DOHH2 (cell line): Measurements from ENCODE around the gene CACNG8.

ENCODE experiments used
- H3F3A ChIP-seq: fragments of 200-600 bp; sonication (generic), shearing (Covaris generic); 2 replicates; pipeline ENCODE4 v1.6.0; 2016; ENCODE audit warnings: antibody characterized with exemption, mild to moderate bottlenecking; ENCODE audit not compliant: control insufficient read depth, insufficient read depth
- H3K27ac ChIP-seq: fragments of 200-600 bp; sonication (generic); 2 replicates; pipeline ENCODE4 v1.5.1; 2014; ENCODE audit warnings: low read depth, mild to moderate bottlenecking, low read length, moderate library complexity
- H3K27me3 ChIP-seq: fragments of 200-600 bp; sonication (generic); 2 replicates; pipeline ENCODE4 v1.6.1; 2014; ENCODE audit warnings: mild to moderate bottlenecking, low read length, mixed read lengths; ENCODE audit not compliant: control insufficient read depth
- H3K36me3 ChIP-seq: fragments of 200-600 bp; sonication (generic); 2 replicates; pipeline ENCODE4 v1.6.1; 2014; ENCODE audit warnings: mild to moderate bottlenecking, low read length, moderate library complexity, mixed read lengths; ENCODE audit not compliant: control insufficient read depth
- H3K4me1 ChIP-seq: fragments of 200-600 bp; sonication (generic); 2 replicates; pipeline ENCODE4 v1.6.1; 2014; ENCODE audit warnings: mild to moderate bottlenecking, low read length, mixed read lengths; ENCODE audit not compliant: control insufficient read depth
- H3K4me2 ChIP-seq: fragments of 200-600 bp; sonication (generic); 2 replicates; pipeline ENCODE4 v1.6.0; 2014; ENCODE audit warnings: mild to moderate bottlenecking, low read length, moderate library complexity
- H3K4me3 ChIP-seq: fragments of 200-600 bp; sonication (generic); 2 replicates; pipeline ENCODE4 v1.5.1; 2014; ENCODE audit warnings: mild to moderate bottlenecking, low read length, mixed read lengths
- H3K79me2 ChIP-seq: fragments of 200-600 bp; sonication (generic); 2 replicates; pipeline ENCODE4 v1.6.1; 2014; ENCODE audit warnings: mild to moderate bottlenecking, low read length, mixed read lengths; ENCODE audit not compliant: control insufficient read depth
- H3K9me2 ChIP-seq: fragments of 200-600 bp; sonication (generic); replicated peaks from 2 replicates; pipeline ENCODE4 v1.6.1; 2014; ENCODE audit warnings: mild to moderate bottlenecking, low read length, mixed read lengths; ENCODE audit not compliant: control insufficient read depth
- H3K9me3 ChIP-seq: fragments of 200-600 bp; sonication (generic); 2 replicates; pipeline ENCODE4 v1.6.1; 2014; ENCODE audit warnings: antibody characterized with exemption, low read length, mixed read lengths; ENCODE audit not compliant: control insufficient read depth, insufficient read depth
- H4K20me1 ChIP-seq: fragments of 200-600 bp; sonication (generic); 2 replicates; pipeline ENCODE4 v1.6.0; 2014; ENCODE audit warnings: low read depth, mild to moderate bottlenecking, antibody characterized with exemption, low read length, moderate library complexity; ENCODE audit not compliant: control insufficient read depth, insufficient read depth
- EZH2phosphoT487 ChIP-seq: fragments of 200-600 bp; sonication (generic); IDR thresholded peaks from 2 replicates; pipeline ENCODE4 v1.6.1; 2017; ENCODE audit warnings: borderline replicate concordance, mild to moderate bottlenecking, antibody characterized with exemption, low read length, moderate library complexity, mixed read lengths
- TF ChIP-seq, protein P1 (sequence below): fragments of 200-600 bp; sonication (generic); IDR thresholded peaks from one replicate; pipeline ENCODE4 v1.5.1; 2014; ENCODE audit warnings: antibody characterized with exemption, mild to moderate bottlenecking, low read depth, low read length; ENCODE audit not compliant: poor library complexity, severe bottlenecking

CACNG8 gene

DNA sequence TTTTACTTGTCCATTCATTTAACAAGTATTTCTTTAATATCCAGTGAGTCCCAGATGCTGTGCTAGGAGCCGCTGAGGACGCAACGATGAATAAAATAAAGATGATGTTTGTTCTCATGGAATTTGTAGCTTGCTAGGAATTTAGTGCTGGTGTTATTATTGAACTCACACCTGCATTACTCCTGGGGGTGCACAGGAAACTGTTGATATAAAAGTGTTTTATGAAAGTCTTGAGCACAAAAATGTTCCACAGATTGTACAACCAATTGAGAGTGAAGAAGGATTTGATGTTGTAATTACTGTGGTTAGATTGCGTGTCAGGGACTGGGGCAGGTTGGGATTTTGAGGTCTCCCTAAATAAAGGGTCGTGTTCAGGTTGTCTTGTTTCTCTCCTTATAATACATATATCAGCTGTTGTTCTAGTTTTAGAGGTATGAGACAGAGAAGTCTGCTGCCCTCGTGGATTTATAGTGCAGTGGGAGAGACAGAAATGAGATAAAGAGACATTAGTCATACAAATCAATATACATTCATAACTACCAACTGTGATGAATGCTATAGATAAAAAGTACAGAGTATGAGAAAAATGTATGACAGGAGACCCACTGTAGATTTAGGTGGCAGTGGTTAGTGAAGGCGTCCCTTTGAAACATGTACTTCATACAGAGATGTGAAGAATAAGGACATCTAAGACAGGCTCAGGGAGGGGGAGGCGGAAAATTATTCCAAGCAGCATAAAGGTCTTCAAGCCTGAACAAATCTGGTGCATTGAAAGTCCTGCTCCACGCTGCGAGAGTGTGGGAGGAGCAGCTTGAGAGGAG, 40.0 kb downstream of the CACNG8 start:
- Histone ChIP-seq H3K9me2 (no peaks in the 10 kb centered on the region), H3K4me2 (no peak overlapping the region), H3F3A (no peaks in the 10 kb centered on the region), H3K36me3 (no peaks in the 10 kb centered on the region), H3K27me3 (no peaks in the 10 kb centered on the region), H3K4me1 (no peaks in the 10 kb centered on the region), H3K9me3 (no peaks in the 10 kb centered on the region), H3K79me2 (no peaks in the 10 kb centered on the region), H3K27ac (no peak overlapping the region), H3K4me3 (no peak overlapping the region), H4K20me1 (no peaks in the 10 kb centered on the region)
- TF ChIP-seq EZH2phosphoT487 = no peak
- TF ChIP-seq, protein P1, sequence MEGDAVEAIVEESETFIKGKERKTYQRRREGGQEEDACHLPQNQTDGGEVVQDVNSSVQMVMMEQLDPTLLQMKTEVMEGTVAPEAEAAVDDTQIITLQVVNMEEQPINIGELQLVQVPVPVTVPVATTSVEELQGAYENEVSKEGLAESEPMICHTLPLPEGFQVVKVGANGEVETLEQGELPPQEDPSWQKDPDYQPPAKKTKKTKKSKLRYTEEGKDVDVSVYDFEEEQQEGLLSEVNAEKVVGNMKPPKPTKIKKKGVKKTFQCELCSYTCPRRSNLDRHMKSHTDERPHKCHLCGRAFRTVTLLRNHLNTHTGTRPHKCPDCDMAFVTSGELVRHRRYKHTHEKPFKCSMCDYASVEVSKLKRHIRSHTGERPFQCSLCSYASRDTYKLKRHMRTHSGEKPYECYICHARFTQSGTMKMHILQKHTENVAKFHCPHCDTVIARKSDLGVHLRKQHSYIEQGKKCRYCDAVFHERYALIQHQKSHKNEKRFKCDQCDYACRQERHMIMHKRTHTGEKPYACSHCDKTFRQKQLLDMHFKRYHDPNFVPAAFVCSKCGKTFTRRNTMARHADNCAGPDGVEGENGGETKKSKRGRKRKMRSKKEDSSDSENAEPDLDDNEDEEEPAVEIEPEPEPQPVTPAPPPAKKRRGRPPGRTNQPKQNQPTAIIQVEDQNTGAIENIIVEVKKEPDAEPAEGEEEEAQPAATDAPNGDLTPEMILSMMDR = no peak

DNA sequence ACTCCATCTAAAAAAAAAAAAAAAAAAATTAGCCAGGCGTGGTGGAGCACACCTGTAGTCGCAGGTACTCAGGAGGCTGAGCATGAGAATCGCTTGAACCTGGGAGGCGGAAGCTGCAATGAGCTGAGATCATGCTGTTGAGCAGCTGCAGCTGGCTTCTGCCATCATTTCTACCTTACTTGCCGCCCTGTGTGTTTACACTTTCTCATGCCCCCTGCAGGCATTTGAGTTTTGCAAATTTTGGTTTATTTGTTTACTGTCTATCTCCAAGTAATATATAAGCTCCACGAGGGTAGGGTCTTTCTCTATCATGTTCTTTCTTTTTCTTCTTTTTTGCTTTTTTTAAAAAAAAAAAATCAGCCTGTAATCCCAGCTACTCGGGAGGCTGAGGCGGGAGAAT, 46.7 kb downstream of the CACNG8 start:
- no peak for TF ChIP-seq EZH2phosphoT487
- Histone ChIP-seq H3K27ac (no peak overlapping the region), H3K4me3 (no peak overlapping the region), H3K4me2 (no peak overlapping the region), H3K9me3 (no peaks in the 10 kb centered on the region), H3K4me1 (no peaks in the 10 kb centered on the region), H3K27me3 (no peaks in the 10 kb centered on the region), H3F3A (no peaks in the 10 kb centered on the region), H3K79me2 (no peaks in the 10 kb centered on the region), H3K9me2 (no peaks in the 10 kb centered on the region), H4K20me1 (no peaks in the 10 kb centered on the region), H3K36me3 (no peaks in the 10 kb centered on the region)

DNA sequence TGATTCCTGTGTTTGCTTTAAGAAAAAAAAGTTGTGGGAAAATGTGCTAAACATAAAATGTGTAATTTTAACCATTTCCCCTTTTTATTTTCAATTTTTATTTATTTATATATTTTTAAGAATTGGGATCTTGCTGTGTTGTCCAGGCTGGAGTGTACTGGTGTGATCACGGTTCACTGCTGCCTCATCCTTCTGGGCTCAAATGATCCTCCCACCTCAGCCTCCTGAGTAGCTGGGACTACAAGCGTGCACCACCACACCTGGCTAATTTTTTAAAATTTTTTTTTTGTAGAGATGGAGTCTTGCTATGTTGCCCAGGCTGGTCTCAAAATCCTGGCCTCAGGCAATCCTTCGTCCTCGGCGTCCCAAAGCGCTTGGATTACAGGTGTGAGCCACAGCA, 47.7 kb downstream of the CACNG8 start:
- Histone ChIP-seq H3K27ac (no peak overlapping the region), H3K9me3 (no peaks in the 10 kb centered on the region), H3K27me3 (no peaks in the 10 kb centered on the region), H4K20me1 (no peaks in the 10 kb centered on the region), H3K4me2 (no peak overlapping the region), H3K4me1 (no peaks in the 10 kb centered on the region), H3K36me3 (no peaks in the 10 kb centered on the region), H3K79me2 (no peaks in the 10 kb centered on the region), H3K4me3 (no peak overlapping the region), H3K9me2 (no peaks in the 10 kb centered on the region), H3F3A (no peaks in the 10 kb centered on the region)
- no peak for TF ChIP-seq EZH2phosphoT487
- TF ChIP-seq, protein P1 = no peak

DNA sequence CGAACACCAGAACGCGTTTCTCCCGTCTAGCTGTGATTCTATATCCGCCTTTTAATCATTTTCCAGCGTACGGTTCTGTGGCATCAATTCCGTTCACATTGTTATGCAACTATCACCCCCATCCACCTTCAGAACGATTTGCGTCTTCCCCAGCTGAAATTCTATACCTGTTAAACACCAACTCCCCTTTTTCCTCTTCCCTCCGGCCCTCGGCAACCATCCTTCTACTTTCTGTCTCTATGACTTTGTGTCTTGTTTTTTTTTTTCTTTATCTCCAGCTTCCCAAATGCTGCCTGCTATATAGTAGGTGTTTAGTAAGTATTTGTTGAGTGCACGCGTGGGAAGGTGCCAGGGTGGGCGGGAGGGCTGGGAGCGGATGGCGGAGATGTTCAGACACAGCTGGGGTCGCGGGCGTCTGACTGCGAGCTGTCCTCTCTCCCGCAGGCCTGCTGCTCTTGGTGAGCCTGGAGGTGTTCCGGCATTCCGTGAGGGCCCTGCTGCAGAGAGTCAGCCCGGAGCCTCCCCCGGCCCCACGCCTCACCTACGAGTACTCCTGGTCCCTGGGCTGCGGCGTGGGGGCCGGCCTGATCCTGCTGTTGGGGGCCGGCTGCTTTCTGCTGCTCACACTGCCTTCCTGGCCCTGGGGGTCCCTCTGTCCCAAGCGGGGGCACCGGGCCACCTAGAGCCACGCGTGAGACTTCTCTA, 48.9 kb downstream of the CACNG8 start:
- Histone ChIP-seq H4K20me1 (no peaks in the 10 kb centered on the region), H3K4me3 (no peak overlapping the region), H3K9me3 (no peaks in the 10 kb centered on the region), H3K27ac (no peak overlapping the region), H3K4me2 (no peak overlapping the region), H3K9me2 (no peaks in the 10 kb centered on the region), H3K4me1 (no peaks in the 10 kb centered on the region), H3K79me2 (no peaks in the 10 kb centered on the region), H3K27me3 (no peaks in the 10 kb centered on the region), H3K36me3 (no peaks in the 10 kb centered on the region), H3F3A (no peaks in the 10 kb centered on the region)
- no peak for TF ChIP-seq EZH2phosphoT487
- TF ChIP-seq, protein P1 = no peak
